Measurements from ENCODE around the gene IL23A. TPM values are rescaled to one million over a fixed set of nuclear protein-coding genes. Genes with fewer than 3 reads are reported as not detected.
A peak's percentile ranks its signal among the peaks of the same experiment; 100 is the strongest.

The IL23A gene
- total RNA-seq, 1 experiment from 2014 or later = 2.0 TPM

GRCh38 chr12:56337753-56338251 is 882 bp upstream of the IL23A start:
- no peaks in the 10 kb centered on the region for H3K9me3 Mint-ChIP-seq
- Histone ChIP-seq H2BK5ac (ENCODE audit: insufficient read length, low read length) (no peak overlapping the region), H4K20me1 (ENCODE audit: control insufficient read depth, insufficient read depth, insufficient read length) (no peaks in the 10 kb centered on the region), H2AK5ac (ENCODE audit: insufficient read length, low read length) (no peak overlapping the region), H3K79me2 (ENCODE audit: insufficient read depth, low read length) (no peaks in the 10 kb centered on the region), H2BK20ac (ENCODE audit: low read depth, low read length, poor library complexity, severe bottlenecking) (no peak overlapping the region), H3T11ph (ENCODE audit: low read length) (no peak overlapping the region), H3K27ac (ENCODE audit: insufficient read length, low read depth, low read length) (no peak overlapping the region), H3K4ac (ENCODE audit: low read depth, low read length) (no peak overlapping the region), H2AFZ (ENCODE audit: low read length) (no peak overlapping the region), H4K8ac (replicated peaks; ENCODE audit: insufficient read length, low read depth, low read length) (no peak overlapping the region), H4K5ac (ENCODE audit: insufficient read length, low read depth, low read length) (no peak overlapping the region), H3K9ac (ENCODE audit: extremely low read depth, insufficient read length, low read length) (no peak overlapping the region), H3K56ac (ENCODE audit: insufficient read length, low read depth, low read length) (no peak overlapping the region), H3K14ac (ENCODE audit: insufficient read depth, low read length) (no peak overlapping the region; the same call in 1 of the 2 replicates), H3K4me1 (ENCODE audit: insufficient read depth, low read length) (peaks cover 21% of the 10 kb centered on the region), H2BK120ac (ENCODE audit: low read depth, low read length, poor library complexity, severe bottlenecking) (no peak overlapping the region), H3K4me2 (ENCODE audit: insufficient read depth, insufficient read length, low read length) (peak overlapping the region; percentile 52), H3K27me3 (ENCODE audit: insufficient read depth, low read length) (no peaks in the 10 kb centered on the region), H3K9me3 (ENCODE audit: control insufficient read depth, low read depth, low read length) (no peaks in the 10 kb centered on the region), H2BK12ac (ENCODE audit: insufficient read length, low read depth, low read length) (no peak overlapping the region), H3K23ac (ENCODE audit: insufficient read length, low read depth, low read length) (no peak overlapping the region), H3K23me2 (ENCODE audit: insufficient read length, low read depth, low read length, poor library complexity, severe bottlenecking) (peaks cover 9% of the 10 kb centered on the region), H4K91ac (ENCODE audit: insufficient read length, low read depth, low read length) (no peak overlapping the region), H3K79me1 (ENCODE audit: insufficient read depth, low read depth, low read length, poor library complexity, severe bottlenecking) (no peaks in the 10 kb centered on the region), H3K18ac (ENCODE audit: insufficient read length, low read depth, low read length) (no peak overlapping the region), H2BK15ac (ENCODE audit: low read depth, low read length) (no peak overlapping the region)
- DNase-seq = no peak
- no CpG with 5 or more reads among the region's 8 CpGs for WGBS (ENCODE audit: extremely low coverage, insufficient read length, low lambda C conversion rate)
- peaks cover 11% of the 10 kb centered on the region for H3K27me3 Mint-ChIP-seq (ENCODE audit: low read depth)
- TF ChIP-seq CTCF (conservative IDR thresholded peaks at IDR 0.05) = no peak
- H3K4me3 Mint-ChIP-seq = peak overlapping the region; percentile 4 to 20; a peak in 2 of 5 replicates
- peak overlapping the region in 2 of 3 experiments; percentile 65 to 79; a peak in 4 of 7 replicates for H3K27ac Mint-ChIP-seq
- H3K36me3 Mint-ChIP-seq (ENCODE audit: insufficient read depth in 1 of 3, low read depth in 3 of 3) = peaks cover 0 to 11% (median 4%) of the 10 kb centered on the region in 3 experiments; a peak in 3 of 7 replicates
- H3K4me1 Mint-ChIP-seq = peaks cover 40 to 43% of the 10 kb centered on the region in 2 experiments
